ENCODE data around the gene TRIM3. TPM values are rescaled to one million over a fixed set of nuclear protein-coding genes. Genes with fewer than 3 reads are reported as not detected.

The TRIM3 gene
- total RNA-seq, 1 donor from 2014 or later: 27.2 TPM

DNA sequence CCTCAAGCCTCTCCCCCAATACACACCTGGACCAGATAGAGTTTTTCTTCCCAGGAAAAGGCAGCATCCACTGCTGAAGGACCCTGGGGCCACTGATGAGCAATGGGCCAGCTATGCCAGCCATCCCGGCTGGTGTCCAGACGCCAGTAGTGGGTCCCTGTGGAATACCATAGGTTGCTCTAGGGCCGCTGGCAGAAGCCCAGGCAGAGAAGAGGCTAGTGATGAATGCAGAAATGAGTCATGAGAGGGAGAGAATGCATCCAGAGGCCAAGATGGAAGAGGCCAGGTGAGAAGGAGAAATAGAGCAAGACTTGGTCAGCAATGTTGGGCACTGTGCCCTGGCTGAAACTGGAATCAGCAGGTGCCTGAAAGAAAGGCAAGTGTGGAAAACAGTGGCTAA is 41.9 kb downstream of the TRIM3 start:
- no peak overlapping the region for H3K27ac Mint-ChIP-seq (ENCODE audit: unreplicated experiment)
- H3K4me3 Mint-ChIP-seq (ENCODE audit: unreplicated experiment): no peak overlapping the region
- H3K9me3 Mint-ChIP-seq (ENCODE audit: low read depth): no peaks in the 10 kb centered on the region
- no peak for TF ChIP-seq CTCF (IDR thresholded peaks at IDR 0.05)
- H3K4me1 Mint-ChIP-seq (ENCODE audit: low read depth): peaks cover 5% of the 10 kb centered on the region
- H3K27me3 Mint-ChIP-seq (ENCODE audit: low read depth): no peaks in the 10 kb centered on the region
- H3K36me3 Mint-ChIP-seq (ENCODE audit: low read depth): no peaks in the 10 kb centered on the region
- DNase-seq (ENCODE audit: low spot score): no peak

- no peaks in the 10 kb centered on the region for H3K9me3 Mint-ChIP-seq (ENCODE audit: low read depth)
- no peak for DNase-seq (ENCODE audit: low spot score)
- H3K4me3 Mint-ChIP-seq (ENCODE audit: unreplicated experiment): no peak overlapping the region
- peaks cover 2% of the 10 kb centered on the region for H3K36me3 Mint-ChIP-seq (ENCODE audit: low read depth)
- peaks cover 11% of the 10 kb centered on the region for H3K27me3 Mint-ChIP-seq (ENCODE audit: low read depth)
- peaks cover 5% of the 10 kb centered on the region for H3K4me1 Mint-ChIP-seq (ENCODE audit: low read depth)
- no peak overlapping the region for H3K27ac Mint-ChIP-seq (ENCODE audit: unreplicated experiment)
- no peak for TF ChIP-seq CTCF (IDR thresholded peaks at IDR 0.05)
Measured at GRCh38 chr11:6427516-6427915, 46.2 kb downstream of the TRIM3 start.

GRCh38 chr11:6420677-6421076 is 53.1 kb downstream of the TRIM3 start:
- Mint-ChIP-seq H3K36me3 (ENCODE audit: low read depth) (peaks cover 2% of the 10 kb centered on the region), H3K4me1 (ENCODE audit: low read depth) (peaks cover 6% of the 10 kb centered on the region)

GRCh38 chr11:6419009-6419631 is 54.6 kb downstream of the TRIM3 start, which contains the start of gene APBB1:
Gene APBB1 (minus strand): TSS chr11:6419094. CDS start chr11:6411347, 7,747 bp downstream.
- Mint-ChIP-seq H3K27ac (ENCODE audit: unreplicated experiment) (no peak within 1 kb of the TSS), H3K9me3 (ENCODE audit: low read depth) (no peaks in the 10 kb centered on the region), H3K36me3 (ENCODE audit: low read depth) (no peaks in the 10 kb centered on the region), H3K27me3 (ENCODE audit: low read depth) (peaks cover 5% of the 10 kb centered on the region), H3K4me1 (ENCODE audit: low read depth) (peaks cover 6% of the 10 kb centered on the region), H3K4me3 (ENCODE audit: unreplicated experiment) (peak within 1 kb of the TSS; percentile 73)
- peak; percentile 59 for TF ChIP-seq CTCF (IDR thresholded peaks at IDR 0.05)
- DNase-seq (ENCODE audit: low spot score): no peak

More at GRCh38 chr11:6420677-6421076, 53.1 kb downstream of the TRIM3 start:
- no peak overlapping the region for H3K4me3 Mint-ChIP-seq (ENCODE audit: unreplicated experiment)
- no peak for TF ChIP-seq CTCF (IDR thresholded peaks at IDR 0.05)
- DNase-seq (ENCODE audit: low spot score): no peak
- H3K27me3 Mint-ChIP-seq (ENCODE audit: low read depth): peaks cover 11% of the 10 kb centered on the region
- no peak overlapping the region for H3K27ac Mint-ChIP-seq (ENCODE audit: unreplicated experiment)
- no peaks in the 10 kb centered on the region for H3K9me3 Mint-ChIP-seq (ENCODE audit: low read depth)

GRCh38 chr11:6418557-6419008 is 55.2 kb downstream of the TRIM3 start:
- H3K36me3 Mint-ChIP-seq (ENCODE audit: low read depth): no peaks in the 10 kb centered on the region
- H3K27ac Mint-ChIP-seq (ENCODE audit: unreplicated experiment): no peak overlapping the region
- TF ChIP-seq CTCF (IDR thresholded peaks at IDR 0.05): no peak
- H3K4me3 Mint-ChIP-seq (ENCODE audit: unreplicated experiment): no peak overlapping the region
- peaks cover 2% of the 10 kb centered on the region for H3K27me3 Mint-ChIP-seq (ENCODE audit: low read depth)
- peaks cover 6% of the 10 kb centered on the region for H3K4me1 Mint-ChIP-seq (ENCODE audit: low read depth)
- DNase-seq (ENCODE audit: low spot score): no peak
- no peaks in the 10 kb centered on the region for H3K9me3 Mint-ChIP-seq (ENCODE audit: low read depth)

Measured in chondrocyte (in vitro differentiated cells).